ENCODE data around the gene USP9X.

Gene USP9X

DNA sequence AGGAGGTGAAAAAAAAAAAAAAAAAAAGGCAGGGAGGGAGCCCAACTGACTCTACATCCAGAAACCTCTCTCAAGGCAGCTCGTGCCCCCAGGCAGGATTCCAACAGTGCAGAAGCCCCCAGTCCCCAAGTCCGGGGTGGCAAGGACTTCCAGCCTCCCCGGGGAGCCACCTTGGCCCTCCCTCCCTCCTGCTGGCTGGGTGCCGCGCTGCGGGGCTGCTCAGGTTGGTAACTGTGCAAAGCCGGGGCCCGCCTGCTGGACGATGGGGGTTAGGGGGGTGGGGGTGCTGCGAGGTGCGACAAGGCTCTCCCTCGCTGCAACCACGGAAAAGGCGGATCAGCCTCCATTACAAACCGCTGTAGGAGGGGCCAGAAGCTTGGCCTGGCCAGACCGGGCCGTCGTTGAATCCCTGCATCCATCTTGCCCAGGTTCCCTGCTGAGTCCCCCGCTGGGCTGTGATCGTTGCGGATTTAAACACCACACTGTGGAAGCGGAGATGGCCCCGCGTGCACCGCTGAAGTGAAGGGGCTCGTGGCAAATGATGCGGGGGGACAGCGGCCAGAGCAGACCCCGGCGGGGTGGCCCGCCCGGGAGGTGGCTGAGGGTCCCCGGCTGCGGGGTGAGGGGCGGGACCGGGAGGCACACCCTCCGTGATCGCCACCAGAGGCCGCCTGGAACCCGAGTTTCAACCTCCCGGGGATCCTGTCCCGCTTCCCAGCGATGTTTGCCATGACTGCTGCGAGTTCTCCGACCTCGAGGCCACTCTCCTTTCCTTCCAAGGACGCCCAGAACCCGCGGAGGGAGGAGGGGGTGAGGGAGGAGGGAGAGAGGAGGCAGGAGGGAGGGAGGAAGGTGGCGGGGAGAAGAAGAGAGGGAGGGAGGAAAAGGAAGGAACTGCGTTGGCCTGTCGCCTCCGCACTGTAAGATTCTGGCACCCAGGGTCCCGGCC is 190.7 kb downstream of the USP9X start (continued):
- TF ChIP-seq, protein P1, sequence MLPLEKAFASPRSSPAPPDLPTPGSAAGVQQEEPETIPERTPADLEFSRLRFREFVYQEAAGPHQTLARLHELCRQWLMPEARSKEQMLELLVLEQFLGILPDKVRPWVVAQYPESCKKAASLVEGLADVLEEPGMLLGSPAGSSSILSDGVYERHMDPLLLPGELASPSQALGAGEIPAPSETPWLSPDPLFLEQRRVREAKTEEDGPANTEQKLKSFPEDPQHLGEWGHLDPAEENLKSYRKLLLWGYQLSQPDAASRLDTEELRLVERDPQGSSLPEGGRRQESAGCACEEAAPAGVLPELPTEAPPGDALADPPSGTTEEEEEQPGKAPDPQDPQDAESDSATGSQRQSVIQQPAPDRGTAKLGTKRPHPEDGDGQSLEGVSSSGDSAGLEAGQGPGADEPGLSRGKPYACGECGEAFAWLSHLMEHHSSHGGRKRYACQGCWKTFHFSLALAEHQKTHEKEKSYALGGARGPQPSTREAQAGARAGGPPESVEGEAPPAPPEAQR (tag by site-specific recombination; IDR thresholded peaks at IDR 0.05), result no peak
- TF ChIP-seq ZNF544 (tag by site-specific recombination; IDR thresholded peaks at IDR 0.05) (no peak), ZNF48 (tag by site-specific recombination; IDR thresholded peaks at IDR 0.05) (no peak), HOXA7 (CRISPR knock-in tag; IDR thresholded peaks at IDR 0.05; ENCODE audit: borderline replicate concordance) (no peak), ZSCAN23 (tag by site-specific recombination; IDR thresholded peaks at IDR 0.05) (no peak), ZNF146 (tag by site-specific recombination; IDR thresholded peaks at IDR 0.05) (no peak), ZNF10 (tag by site-specific recombination; IDR thresholded peaks at IDR 0.05) (no peak), YY1 (tag by site-specific recombination; IDR thresholded peaks at IDR 0.05) (peak; percentile 87), EGR2 (tag by site-specific recombination; IDR thresholded peaks at IDR 0.05; ENCODE audit: low read depth) (peak; percentile 18; the same call in 1 of the 2 replicates), GLI2 (tag by site-specific recombination; IDR thresholded peaks at IDR 0.05; ENCODE audit: borderline replicate concordance, low read depth) (no peak), ZNF514 (tag by site-specific recombination; IDR thresholded peaks at IDR 0.05) (no peak), ZNF132 (tag by site-specific recombination; IDR thresholded peaks at IDR 0.05; ENCODE audit: borderline replicate concordance) (no peak), ZNF37A (tag by site-specific recombination; IDR thresholded peaks at IDR 0.05) (no peak), ZNF114 (tag by site-specific recombination; IDR thresholded peaks at IDR 0.05) (no peak), ZNF677 (tag by site-specific recombination; IDR thresholded peaks at IDR 0.05) (no peak), ZNF571 (tag by site-specific recombination; IDR thresholded peaks at IDR 0.05) (no peak), ZNF302 (tag by site-specific recombination; IDR thresholded peaks at IDR 0.05; ENCODE audit: low read depth) (no peak), GLIS1 (tag by site-specific recombination; IDR thresholded peaks at IDR 0.05) (peak; percentile 81), ZNF23 (tag by site-specific recombination; IDR thresholded peaks at IDR 0.05; ENCODE audit: borderline replicate concordance) (no peak), ZNF561 (tag by site-specific recombination; IDR thresholded peaks at IDR 0.05; ENCODE audit: borderline replicate concordance) (peak; percentile 75; the same call in 1 of the 2 replicates), KLF10 (tag by site-specific recombination; IDR thresholded peaks at IDR 0.05) (no peak), ZNF112 (tag by site-specific recombination; IDR thresholded peaks at IDR 0.05) (no peak), ZNF292 (tag by site-specific recombination; IDR thresholded peaks at IDR 0.05; ENCODE audit: borderline replicate concordance, low read depth) (no peak), ZNF830 (tag by site-specific recombination; IDR thresholded peaks at IDR 0.05; ENCODE audit: low read depth) (no peak), ZNF555 (tag by site-specific recombination; conservative IDR thresholded peaks at IDR 0.05) (no peak), SCRT1 (tag by site-specific recombination; IDR thresholded peaks at IDR 0.05; ENCODE audit: borderline replicate concordance) (no peak), ZBTB8A (tag by site-specific recombination; IDR thresholded peaks at IDR 0.05) (peak; percentile 54)
- TF ChIP-seq, protein P2, sequence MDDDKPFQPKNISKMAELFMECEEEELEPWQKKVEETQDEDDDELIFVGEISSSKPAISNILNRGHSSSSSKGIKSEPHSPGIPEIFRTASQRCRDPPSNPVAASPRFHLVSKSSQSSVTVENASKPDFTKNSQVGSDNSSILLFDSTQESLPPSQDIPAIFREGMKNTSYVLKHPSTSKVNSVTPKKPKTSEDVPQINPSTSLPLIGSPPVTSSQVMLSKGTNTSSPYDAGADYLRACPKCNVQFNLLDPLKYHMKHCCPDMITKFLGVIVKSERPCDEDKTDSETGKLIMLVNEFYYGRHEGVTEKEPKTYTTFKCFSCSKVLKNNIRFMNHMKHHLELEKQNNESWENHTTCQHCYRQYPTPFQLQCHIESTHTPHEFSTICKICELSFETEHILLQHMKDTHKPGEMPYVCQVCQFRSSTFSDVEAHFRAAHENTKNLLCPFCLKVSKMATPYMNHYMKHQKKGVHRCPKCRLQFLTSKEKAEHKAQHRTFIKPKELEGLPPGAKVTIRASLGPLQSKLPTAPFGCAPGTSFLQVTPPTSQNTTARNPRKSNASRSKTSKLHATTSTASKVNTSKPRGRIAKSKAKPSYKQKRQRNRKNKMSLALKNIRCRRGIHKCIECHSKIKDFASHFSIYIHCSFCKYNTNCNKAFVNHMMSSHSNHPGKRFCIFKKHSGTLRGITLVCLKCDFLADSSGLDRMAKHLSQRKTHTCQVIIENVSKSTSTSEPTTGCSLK (tag by site-specific recombination; IDR thresholded peaks at IDR 0.05), result no peak
- TF ChIP-seq, protein P3, sequence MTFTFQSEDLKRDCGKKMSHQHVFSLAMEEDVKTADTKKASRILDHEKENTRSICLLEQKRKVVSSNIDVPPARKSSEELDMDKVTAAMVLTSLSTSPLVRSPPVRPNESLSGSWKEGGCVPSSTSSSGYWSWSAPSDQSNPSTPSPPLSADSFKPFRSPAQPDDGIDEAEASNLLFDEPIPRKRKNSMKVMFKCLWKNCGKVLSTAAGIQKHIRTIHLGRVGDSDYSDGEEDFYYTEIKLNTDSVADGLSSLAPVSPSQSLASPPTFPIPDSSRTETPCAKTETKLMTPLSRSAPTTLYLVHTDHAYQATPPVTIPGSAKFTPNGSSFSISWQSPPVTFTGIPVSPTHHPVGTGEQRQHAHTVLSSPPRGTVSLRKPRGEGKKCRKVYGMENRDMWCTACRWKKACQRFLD (tag by site-specific recombination; IDR thresholded peaks at IDR 0.05), result no peak
- TF ChIP-seq, protein P4, sequence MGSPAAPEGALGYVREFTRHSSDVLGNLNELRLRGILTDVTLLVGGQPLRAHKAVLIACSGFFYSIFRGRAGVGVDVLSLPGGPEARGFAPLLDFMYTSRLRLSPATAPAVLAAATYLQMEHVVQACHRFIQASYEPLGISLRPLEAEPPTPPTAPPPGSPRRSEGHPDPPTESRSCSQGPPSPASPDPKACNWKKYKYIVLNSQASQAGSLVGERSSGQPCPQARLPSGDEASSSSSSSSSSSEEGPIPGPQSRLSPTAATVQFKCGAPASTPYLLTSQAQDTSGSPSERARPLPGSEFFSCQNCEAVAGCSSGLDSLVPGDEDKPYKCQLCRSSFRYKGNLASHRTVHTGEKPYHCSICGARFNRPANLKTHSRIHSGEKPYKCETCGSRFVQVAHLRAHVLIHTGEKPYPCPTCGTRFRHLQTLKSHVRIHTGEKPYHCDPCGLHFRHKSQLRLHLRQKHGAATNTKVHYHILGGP (tag by site-specific recombination; IDR thresholded peaks at IDR 0.05), result no peak
- TF ChIP-seq, protein P5, sequence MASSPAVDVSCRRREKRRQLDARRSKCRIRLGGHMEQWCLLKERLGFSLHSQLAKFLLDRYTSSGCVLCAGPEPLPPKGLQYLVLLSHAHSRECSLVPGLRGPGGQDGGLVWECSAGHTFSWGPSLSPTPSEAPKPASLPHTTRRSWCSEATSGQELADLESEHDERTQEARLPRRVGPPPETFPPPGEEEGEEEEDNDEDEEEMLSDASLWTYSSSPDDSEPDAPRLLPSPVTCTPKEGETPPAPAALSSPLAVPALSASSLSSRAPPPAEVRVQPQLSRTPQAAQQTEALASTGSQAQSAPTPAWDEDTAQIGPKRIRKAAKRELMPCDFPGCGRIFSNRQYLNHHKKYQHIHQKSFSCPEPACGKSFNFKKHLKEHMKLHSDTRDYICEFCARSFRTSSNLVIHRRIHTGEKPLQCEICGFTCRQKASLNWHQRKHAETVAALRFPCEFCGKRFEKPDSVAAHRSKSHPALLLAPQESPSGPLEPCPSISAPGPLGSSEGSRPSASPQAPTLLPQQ (tag by site-specific recombination; IDR thresholded peaks at IDR 0.05), result peak; percentile 76
- TF ChIP-seq, protein P6, sequence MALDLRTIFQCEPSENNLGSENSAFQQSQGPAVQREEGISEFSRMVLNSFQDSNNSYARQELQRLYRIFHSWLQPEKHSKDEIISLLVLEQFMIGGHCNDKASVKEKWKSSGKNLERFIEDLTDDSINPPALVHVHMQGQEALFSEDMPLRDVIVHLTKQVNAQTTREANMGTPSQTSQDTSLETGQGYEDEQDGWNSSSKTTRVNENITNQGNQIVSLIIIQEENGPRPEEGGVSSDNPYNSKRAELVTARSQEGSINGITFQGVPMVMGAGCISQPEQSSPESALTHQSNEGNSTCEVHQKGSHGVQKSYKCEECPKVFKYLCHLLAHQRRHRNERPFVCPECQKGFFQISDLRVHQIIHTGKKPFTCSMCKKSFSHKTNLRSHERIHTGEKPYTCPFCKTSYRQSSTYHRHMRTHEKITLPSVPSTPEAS (tag by site-specific recombination; IDR thresholded peaks at IDR 0.05), result 0 out of 2 replicates have a peak, but pooled peaks have one; percentile 38
